ENCODE data around the gene ZNF689. TPM values are rescaled to one million over a fixed set of nuclear protein-coding genes. Genes with fewer than 3 reads are reported as not detected.

The ZNF689 gene
- total RNA-seq, 6 donors from 2014 or later: 3.1 to 10.9 (median 8.9) TPM

GRCh38 chr16:30557707-30557956, 52.6 kb downstream of the ZNF689 start:
- Histone ChIP-seq H3K27me3 (no peaks in the 10 kb centered on the region), H3K27ac (peak overlapping the region; percentile 88 to 97 (median 95)), H3K9me3 (no peaks in the 10 kb centered on the region), H3K4me3 (peak overlapping the region; percentile 70 to 91 (median 84)), H3K36me3 (peaks cover 2 to 29% (median 26%) of the 10 kb centered on the region in 4 donors), H3K4me1 (peaks cover 21 to 49% (median 29%) of the 10 kb centered on the region in 4 donors)
- 0 to 2% methylated on average over 6 to 7 of the region's 17 CpGs for WGBS, 2 donors
- no peak for TF ChIP-seq EP300 (IDR thresholded peaks at IDR 0.05)
- no peak for TF ChIP-seq POLR2A (IDR thresholded peaks at IDR 0.05)
- TF ChIP-seq POLR2AphosphoS5 (IDR thresholded peaks at IDR 0.05): no peak
- no peak for TF ChIP-seq CTCF (IDR thresholded peaks at IDR 0.05)
- no peak for ATAC-seq (ENCODE audit: low FRiP score in 2 of 2)
- DNase-seq: no peak

GRCh38 chr16:30556125-30556473, 54.1 kb downstream of the ZNF689 start:
- no peak for DNase-seq
- Histone ChIP-seq H3K4me1 (peaks cover 17 to 57% (median 28%) of the 10 kb centered on the region in 4 donors), H3K36me3 (peaks cover 2 to 29% (median 26%) of the 10 kb centered on the region in 4 donors), H3K27me3 (no peaks in the 10 kb centered on the region), H3K27ac (no peak overlapping the region), H3K4me3 (no peak overlapping the region), H3K9me3 (no peaks in the 10 kb centered on the region)
- no peak for ATAC-seq (ENCODE audit: low FRiP score in 2 of 2)
- no peak for TF ChIP-seq POLR2AphosphoS5 (IDR thresholded peaks at IDR 0.05)
- no peak for TF ChIP-seq CTCF (IDR thresholded peaks at IDR 0.05)
- no peak for TF ChIP-seq POLR2A (IDR thresholded peaks at IDR 0.05)
- no peak for TF ChIP-seq EP300 (IDR thresholded peaks at IDR 0.05)
- WGBS, 2 donors: 83 to 84% methylated on average over 10 of the region's 10 CpGs

GRCh38 chr16:30555315-30556124, 54.7 kb downstream of the ZNF689 start:
- Histone ChIP-seq H3K27me3 (no peaks in the 10 kb centered on the region), H3K4me3 (no peak overlapping the region), H3K4me1 (peaks cover 17 to 52% (median 26%) of the 10 kb centered on the region in 4 donors), H3K9me3 (no peaks in the 10 kb centered on the region), H3K36me3 (peaks cover 2 to 29% (median 26%) of the 10 kb centered on the region in 4 donors), H3K27ac (no peak overlapping the region)
- ATAC-seq (ENCODE audit: low FRiP score in 2 of 2): no peak
- WGBS, 2 donors: 95 to 96% methylated on average over 21 to 47 of the region's 69 CpGs
- peak in 1 of 2 donors; percentile 85 for DNase-seq
- TF ChIP-seq POLR2A (IDR thresholded peaks at IDR 0.05): no peak

- H3K4me3 ChIP-seq: no peak overlapping the region
- H3K4me1 ChIP-seq: peaks cover 17 to 50% (median 26%) of the 10 kb centered on the region in 4 donors
- WGBS, 2 donors: 94 to 98% methylated on average over 2 to 18 of the region's 18 CpGs
- no peaks in the 10 kb centered on the region for H3K27me3 ChIP-seq
- ATAC-seq (ENCODE audit: low FRiP score in 2 of 2): no peak
- DNase-seq: no peak
- TF ChIP-seq POLR2AphosphoS5 (IDR thresholded peaks at IDR 0.05) (no peak), EP300 (IDR thresholded peaks at IDR 0.05) (no peak), POLR2A (IDR thresholded peaks at IDR 0.05) (no peak), CTCF (IDR thresholded peaks at IDR 0.05) (no peak)
- no peak overlapping the region for H3K27ac ChIP-seq
- peaks cover 2 to 29% (median 26%) of the 10 kb centered on the region in 4 donors for H3K36me3 ChIP-seq
- H3K9me3 ChIP-seq: no peaks in the 10 kb centered on the region
Measured at GRCh38 chr16:30554557-30555314, 55.5 kb downstream of the ZNF689 start.

- Histone ChIP-seq H3K27ac (peak overlapping the region in 2 of 4 donors; percentile 21 to 46), H3K4me3 (no peak overlapping the region), H3K36me3 (peaks cover 2 to 29% (median 26%) of the 10 kb centered on the region in 4 donors), H3K9me3 (no peaks in the 10 kb centered on the region), H3K27me3 (no peaks in the 10 kb centered on the region), H3K4me1 (peaks cover 14 to 40% (median 22%) of the 10 kb centered on the region in 4 donors)
- 81 to 89% methylated on average over 2 of the region's 2 CpGs for WGBS, 2 donors
- no peak for ATAC-seq (ENCODE audit: low FRiP score in 2 of 2)
- no peak for TF ChIP-seq POLR2A (IDR thresholded peaks at IDR 0.05)
- no peak for TF ChIP-seq POLR2AphosphoS5 (IDR thresholded peaks at IDR 0.05)
- TF ChIP-seq EP300 (IDR thresholded peaks at IDR 0.05): no peak
- no peak for TF ChIP-seq CTCF (IDR thresholded peaks at IDR 0.05)
- no peak for DNase-seq
Measured at GRCh38 chr16:30553393-30553899, 56.7 kb downstream of the ZNF689 start.
